HG02610 (cell line): ENCODE results near the gene RESF1.
"Not testable (repeated sequence)": the region's sequence is repeated elsewhere in the genome, so short reads cannot be mapped to it uniquely, and the experiment has no call there.

ENCODE experiments used
- ATAC-seq: cut with Tn5 transposase; IDR thresholded peaks from one replicate; pipeline ENCODE4 v1.9.1; 2021; ENCODE audit warnings: mild to moderate bottlenecking, moderate library complexity; ENCODE audit not compliant: unreplicated experiment

RESF1 gene

GRCh38 chr12:31959161-31959700 lies at the start of gene RESF1:
Gene RESF1 (plus strand): TSS chr12:31959415. CDS start chr12:31980956, 21,541 bp downstream.
- ATAC-seq, result peak; percentile 94

GRCh38 chr12:31914927-31915326 lies 44.3 kb upstream of the RESF1 start:
- ATAC-seq, result no peak

GRCh38 chr12:31915446-31915845 lies 43.8 kb upstream of the RESF1 start:
- ATAC-seq, result no peak

- no peak for ATAC-seq
Measured at GRCh38 chr12:31922341-31923062, 36.7 kb upstream of the RESF1 start.

GRCh38 chr12:31923063-31923412 lies 36.2 kb upstream of the RESF1 start:
- ATAC-seq, result no peak

- ATAC-seq, result no peak
Measured at GRCh38 chr12:31928246-31929026, 30.8 kb upstream of the RESF1 start.

GRCh38 chr12:31929027-31929526 lies 30.1 kb upstream of the RESF1 start:
- no peak for ATAC-seq

GRCh38 chr12:31931796-31932715 lies 27.2 kb upstream of the RESF1 start:
- no peak for ATAC-seq

- ATAC-seq, result no peak
Measured at GRCh38 chr12:31944299-31944698, 14.9 kb upstream of the RESF1 start.

GRCh38 chr12:31947971-31948370 lies 11.2 kb upstream of the RESF1 start:
- no peak for ATAC-seq

GRCh38 chr12:31948697-31949359 lies 10.4 kb upstream of the RESF1 start:
- ATAC-seq, result not testable (repeated sequence)

- peak; percentile 41 for ATAC-seq
Measured at GRCh38 chr12:31950088-31950487, 9.1 kb upstream of the RESF1 start.

- ATAC-seq, result no peak
Measured at GRCh38 chr12:31950492-31950891, 8.7 kb upstream of the RESF1 start.

GRCh38 chr12:31951008-31951407 lies 8.2 kb upstream of the RESF1 start:
- ATAC-seq, result no peak

GRCh38 chr12:31951939-31952338 lies 7.3 kb upstream of the RESF1 start:
- no peak for ATAC-seq

- no peak for ATAC-seq
Measured at GRCh38 chr12:31952418-31952817, 6.8 kb upstream of the RESF1 start.

GRCh38 chr12:31954925-31955858 lies 4.0 kb upstream of the RESF1 start:
- ATAC-seq, result no peak

GRCh38 chr12:31958569-31959160 lies 550 bp upstream of the RESF1 start:
- no peak for ATAC-seq
